ENCODE data around the gene NR3C2. TPM values are rescaled to one million over a fixed set of nuclear protein-coding genes. Genes with fewer than 3 reads are reported as not detected.

NR3C2 gene
- total RNA-seq, 1 experiment from 2014 or later = 2.7 TPM

DNA sequence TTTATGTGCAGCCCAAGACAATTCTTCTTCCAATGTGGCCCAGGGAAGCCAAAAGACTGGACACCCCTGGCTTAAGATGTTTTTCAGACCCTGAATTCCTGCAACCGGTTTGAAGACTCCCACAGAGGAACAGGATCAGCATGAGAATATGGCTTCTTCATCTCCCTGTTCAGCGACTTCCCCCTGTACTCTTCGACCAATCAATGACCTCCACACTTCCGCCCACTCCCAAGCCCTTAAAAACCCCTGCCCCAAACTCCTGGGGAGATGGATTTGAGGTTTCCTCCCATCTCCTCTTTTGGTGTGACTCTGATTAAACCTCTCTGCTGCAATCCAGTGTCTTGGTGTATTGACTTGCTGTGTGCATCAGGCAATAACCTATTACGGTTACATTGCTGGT lies 344.4 kb downstream of the NR3C2 start:
- Histone ChIP-seq H3K27me3 (ENCODE audit: insufficient read depth, low read length) (no peaks in the 10 kb centered on the region), H3K4me1 (ENCODE audit: control insufficient read depth in 1 of 2, insufficient read depth in 2 of 2, low read length in 2 of 2) (no peaks in the 10 kb centered on the region), H3K79me2 (ENCODE audit: insufficient read depth, low read length) (no peaks in the 10 kb centered on the region), H3K4me3 (replicated peaks in 1 of 2; ENCODE audit: low read depth in 1 of 2, low read length in 2 of 2) (no peak overlapping the region), H2AFZ (ENCODE audit: low read depth, low read length, poor library complexity, severe bottlenecking) (no peak overlapping the region), H4K20me1 (ENCODE audit: insufficient read depth) (no peaks in the 10 kb centered on the region), H3K9ac (ENCODE audit: low read length) (no peak overlapping the region), H3K36me3 (ENCODE audit: control insufficient read depth in 1 of 2, insufficient read depth in 2 of 2, low read length in 2 of 2) (no peaks in the 10 kb centered on the region), H3K9me3 (ENCODE audit: control insufficient read depth in 1 of 2, insufficient read depth in 1 of 2, low read depth in 1 of 2, low read length in 2 of 2) (no peaks in the 10 kb centered on the region), H3K27ac (ENCODE audit: low read depth, low read length) (no peak overlapping the region), H3K9me2 (ENCODE audit: insufficient read depth) (no peaks in the 10 kb centered on the region), H3K4me2 (ENCODE audit: low read length) (no peak overlapping the region)
- RAD21 ChIA-PET (ENCODE audit: low non-redundant PET in 1 of 2, low total read pairs in 2 of 2, uncharacterized antibody in 2 of 2, unreplicated experiment in 2 of 2) = no interaction called here
- no TSS peak for BruUV-seq (replicated peaks)
- DNase-seq (ENCODE audit: low read depth, low spot score) = no peak
- TF ChIP-seq, protein P1, sequence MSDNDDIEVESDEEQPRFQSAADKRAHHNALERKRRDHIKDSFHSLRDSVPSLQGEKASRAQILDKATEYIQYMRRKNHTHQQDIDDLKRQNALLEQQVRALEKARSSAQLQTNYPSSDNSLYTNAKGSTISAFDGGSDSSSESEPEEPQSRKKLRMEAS (IDR thresholded peaks at IDR 0.05) = no peak
- no peak for TF ChIP-seq ELF1 (IDR thresholded peaks at IDR 0.05; ENCODE audit: borderline replicate concordance, low read depth)
- TF ChIP-seq, protein P2, sequence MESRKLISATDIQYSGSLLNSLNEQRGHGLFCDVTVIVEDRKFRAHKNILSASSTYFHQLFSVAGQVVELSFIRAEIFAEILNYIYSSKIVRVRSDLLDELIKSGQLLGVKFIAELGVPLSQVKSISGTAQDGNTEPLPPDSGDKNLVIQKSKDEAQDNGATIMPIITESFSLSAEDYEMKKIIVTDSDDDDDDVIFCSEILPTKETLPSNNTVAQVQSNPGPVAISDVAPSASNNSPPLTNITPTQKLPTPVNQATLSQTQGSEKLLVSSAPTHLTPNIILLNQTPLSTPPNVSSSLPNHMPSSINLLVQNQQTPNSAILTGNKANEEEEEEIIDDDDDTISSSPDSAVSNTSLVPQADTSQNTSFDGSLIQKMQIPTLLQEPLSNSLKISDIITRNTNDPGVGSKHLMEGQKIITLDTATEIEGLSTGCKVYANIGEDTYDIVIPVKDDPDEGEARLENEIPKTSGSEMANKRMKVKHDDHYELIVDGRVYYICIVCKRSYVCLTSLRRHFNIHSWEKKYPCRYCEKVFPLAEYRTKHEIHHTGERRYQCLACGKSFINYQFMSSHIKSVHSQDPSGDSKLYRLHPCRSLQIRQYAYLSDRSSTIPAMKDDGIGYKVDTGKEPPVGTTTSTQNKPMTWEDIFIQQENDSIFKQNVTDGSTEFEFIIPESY (IDR thresholded peaks at IDR 0.05; ENCODE audit: extremely low read depth, insufficient replicate concordance, low read length) = no peak
- TF ChIP-seq SRF (IDR thresholded peaks at IDR 0.05; ENCODE audit: low read depth) = no peak
- TF ChIP-seq SP1 (IDR thresholded peaks at IDR 0.05; ENCODE audit: low read depth) = no peak
- no peak for TF ChIP-seq EZH2phosphoT487 (IDR thresholded peaks at IDR 0.05; ENCODE audit: borderline replicate concordance)
- TF ChIP-seq, protein P3, sequence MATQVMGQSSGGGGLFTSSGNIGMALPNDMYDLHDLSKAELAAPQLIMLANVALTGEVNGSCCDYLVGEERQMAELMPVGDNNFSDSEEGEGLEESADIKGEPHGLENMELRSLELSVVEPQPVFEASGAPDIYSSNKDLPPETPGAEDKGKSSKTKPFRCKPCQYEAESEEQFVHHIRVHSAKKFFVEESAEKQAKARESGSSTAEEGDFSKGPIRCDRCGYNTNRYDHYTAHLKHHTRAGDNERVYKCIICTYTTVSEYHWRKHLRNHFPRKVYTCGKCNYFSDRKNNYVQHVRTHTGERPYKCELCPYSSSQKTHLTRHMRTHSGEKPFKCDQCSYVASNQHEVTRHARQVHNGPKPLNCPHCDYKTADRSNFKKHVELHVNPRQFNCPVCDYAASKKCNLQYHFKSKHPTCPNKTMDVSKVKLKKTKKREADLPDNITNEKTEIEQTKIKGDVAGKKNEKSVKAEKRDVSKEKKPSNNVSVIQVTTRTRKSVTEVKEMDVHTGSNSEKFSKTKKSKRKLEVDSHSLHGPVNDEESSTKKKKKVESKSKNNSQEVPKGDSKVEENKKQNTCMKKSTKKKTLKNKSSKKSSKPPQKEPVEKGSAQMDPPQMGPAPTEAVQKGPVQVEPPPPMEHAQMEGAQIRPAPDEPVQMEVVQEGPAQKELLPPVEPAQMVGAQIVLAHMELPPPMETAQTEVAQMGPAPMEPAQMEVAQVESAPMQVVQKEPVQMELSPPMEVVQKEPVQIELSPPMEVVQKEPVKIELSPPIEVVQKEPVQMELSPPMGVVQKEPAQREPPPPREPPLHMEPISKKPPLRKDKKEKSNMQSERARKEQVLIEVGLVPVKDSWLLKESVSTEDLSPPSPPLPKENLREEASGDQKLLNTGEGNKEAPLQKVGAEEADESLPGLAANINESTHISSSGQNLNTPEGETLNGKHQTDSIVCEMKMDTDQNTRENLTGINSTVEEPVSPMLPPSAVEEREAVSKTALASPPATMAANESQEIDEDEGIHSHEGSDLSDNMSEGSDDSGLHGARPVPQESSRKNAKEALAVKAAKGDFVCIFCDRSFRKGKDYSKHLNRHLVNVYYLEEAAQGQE (IDR thresholded peaks at IDR 0.05; ENCODE audit: low read depth) = no peak
- no peak for TF ChIP-seq CBX3 (IDR thresholded peaks at IDR 0.05; ENCODE audit: low read depth)
- TF ChIP-seq EZH2 (IDR thresholded peaks at IDR 0.05) = no peak
- TF ChIP-seq TCF7L2 (IDR thresholded peaks at IDR 0.05; ENCODE audit: borderline replicate concordance, extremely low read depth, insufficient read depth, insufficient read length) = no peak
- no peak for TF ChIP-seq RAD21 (IDR thresholded peaks at IDR 0.05; ENCODE audit: low read depth)
- no peak for TF ChIP-seq JUND (IDR thresholded peaks at IDR 0.05)
- no peak for TF ChIP-seq FOSL1 (IDR thresholded peaks at IDR 0.05; ENCODE audit: low read depth)
- TF ChIP-seq CEBPB (IDR thresholded peaks at IDR 0.05; ENCODE audit: low read depth) = no peak
- TF ChIP-seq ZNF274 (IDR thresholded peaks at IDR 0.05; ENCODE audit: low read depth, low read length) = no peak
- TF ChIP-seq, protein P4, sequence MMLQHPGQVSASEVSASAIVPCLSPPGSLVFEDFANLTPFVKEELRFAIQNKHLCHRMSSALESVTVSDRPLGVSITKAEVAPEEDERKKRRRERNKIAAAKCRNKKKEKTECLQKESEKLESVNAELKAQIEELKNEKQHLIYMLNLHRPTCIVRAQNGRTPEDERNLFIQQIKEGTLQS (IDR thresholded peaks at IDR 0.05) = no peak
- TF ChIP-seq SIN3A (IDR thresholded peaks at IDR 0.05; ENCODE audit: low read depth) = no peak
- TF ChIP-seq, protein P5, sequence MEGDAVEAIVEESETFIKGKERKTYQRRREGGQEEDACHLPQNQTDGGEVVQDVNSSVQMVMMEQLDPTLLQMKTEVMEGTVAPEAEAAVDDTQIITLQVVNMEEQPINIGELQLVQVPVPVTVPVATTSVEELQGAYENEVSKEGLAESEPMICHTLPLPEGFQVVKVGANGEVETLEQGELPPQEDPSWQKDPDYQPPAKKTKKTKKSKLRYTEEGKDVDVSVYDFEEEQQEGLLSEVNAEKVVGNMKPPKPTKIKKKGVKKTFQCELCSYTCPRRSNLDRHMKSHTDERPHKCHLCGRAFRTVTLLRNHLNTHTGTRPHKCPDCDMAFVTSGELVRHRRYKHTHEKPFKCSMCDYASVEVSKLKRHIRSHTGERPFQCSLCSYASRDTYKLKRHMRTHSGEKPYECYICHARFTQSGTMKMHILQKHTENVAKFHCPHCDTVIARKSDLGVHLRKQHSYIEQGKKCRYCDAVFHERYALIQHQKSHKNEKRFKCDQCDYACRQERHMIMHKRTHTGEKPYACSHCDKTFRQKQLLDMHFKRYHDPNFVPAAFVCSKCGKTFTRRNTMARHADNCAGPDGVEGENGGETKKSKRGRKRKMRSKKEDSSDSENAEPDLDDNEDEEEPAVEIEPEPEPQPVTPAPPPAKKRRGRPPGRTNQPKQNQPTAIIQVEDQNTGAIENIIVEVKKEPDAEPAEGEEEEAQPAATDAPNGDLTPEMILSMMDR (IDR thresholded peaks at IDR 0.05 in 2 of 3, conservative IDR thresholded peaks at IDR 0.05 in 1 of 3; ENCODE audit: borderline replicate concordance in 1 of 3, insufficient read depth in 1 of 3, low read depth in 2 of 3, low read length in 2 of 3) = no peak
- ATAC-seq = no peak
- POLR2A ChIA-PET = no interaction called here
- intact Hi-C loops (cut with micrococcal nuclease) = no loop called here
- CTCF ChIA-PET = no interaction called here
